ENCODE results near the gene OR1J2. TPM values are rescaled to one million over a fixed set of nuclear protein-coding genes. Genes with fewer than 3 reads are reported as not detected.

OR1J2 gene, protein sequence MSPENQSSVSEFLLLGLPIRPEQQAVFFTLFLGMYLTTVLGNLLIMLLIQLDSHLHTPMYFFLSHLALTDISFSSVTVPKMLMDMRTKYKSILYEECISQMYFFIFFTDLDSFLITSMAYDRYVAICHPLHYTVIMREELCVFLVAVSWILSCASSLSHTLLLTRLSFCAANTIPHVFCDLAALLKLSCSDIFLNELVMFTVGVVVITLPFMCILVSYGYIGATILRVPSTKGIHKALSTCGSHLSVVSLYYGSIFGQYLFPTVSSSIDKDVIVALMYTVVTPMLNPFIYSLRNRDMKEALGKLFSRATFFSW
- not detected for total RNA-seq

DNA sequence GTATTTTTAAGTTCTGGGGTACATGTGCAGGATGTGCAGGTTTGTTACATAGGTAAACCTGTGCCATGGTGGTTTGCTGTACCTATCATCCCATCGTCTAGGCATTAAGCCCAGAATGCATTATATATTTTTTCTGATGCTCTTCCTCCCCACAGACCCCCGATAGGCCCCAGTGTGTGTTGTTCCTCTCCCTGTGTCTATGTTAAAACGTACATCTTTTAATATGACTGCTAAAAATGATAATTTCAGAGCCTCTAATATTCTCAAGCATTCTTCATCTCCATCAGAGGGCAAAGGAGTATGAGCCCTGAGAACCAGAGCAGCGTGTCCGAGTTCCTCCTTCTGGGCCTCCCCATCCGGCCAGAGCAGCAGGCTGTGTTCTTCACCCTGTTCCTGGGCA lies at the start of gene OR1J2:
Gene OR1J2 (plus strand): TSS at position 301 of the 400 bp plus-strand sequence. CDS start 0 bp downstream, at position 301.
- H3K4me3 Mint-ChIP-seq: no peak within 1 kb of the TSS
- H3K27me3 Mint-ChIP-seq: peaks cover 11% of the 10 kb centered on the region
- no peak for ATAC-seq (replicated peaks)
- no peaks in the 10 kb centered on the region for H3K36me3 Mint-ChIP-seq (ENCODE audit: low read depth)
- H3K27ac Mint-ChIP-seq: no peak within 1 kb of the TSS
- H3K9me3 Mint-ChIP-seq: no peaks in the 10 kb centered on the region
- no peaks in the 10 kb centered on the region for H3K4me1 Mint-ChIP-seq

DNA sequence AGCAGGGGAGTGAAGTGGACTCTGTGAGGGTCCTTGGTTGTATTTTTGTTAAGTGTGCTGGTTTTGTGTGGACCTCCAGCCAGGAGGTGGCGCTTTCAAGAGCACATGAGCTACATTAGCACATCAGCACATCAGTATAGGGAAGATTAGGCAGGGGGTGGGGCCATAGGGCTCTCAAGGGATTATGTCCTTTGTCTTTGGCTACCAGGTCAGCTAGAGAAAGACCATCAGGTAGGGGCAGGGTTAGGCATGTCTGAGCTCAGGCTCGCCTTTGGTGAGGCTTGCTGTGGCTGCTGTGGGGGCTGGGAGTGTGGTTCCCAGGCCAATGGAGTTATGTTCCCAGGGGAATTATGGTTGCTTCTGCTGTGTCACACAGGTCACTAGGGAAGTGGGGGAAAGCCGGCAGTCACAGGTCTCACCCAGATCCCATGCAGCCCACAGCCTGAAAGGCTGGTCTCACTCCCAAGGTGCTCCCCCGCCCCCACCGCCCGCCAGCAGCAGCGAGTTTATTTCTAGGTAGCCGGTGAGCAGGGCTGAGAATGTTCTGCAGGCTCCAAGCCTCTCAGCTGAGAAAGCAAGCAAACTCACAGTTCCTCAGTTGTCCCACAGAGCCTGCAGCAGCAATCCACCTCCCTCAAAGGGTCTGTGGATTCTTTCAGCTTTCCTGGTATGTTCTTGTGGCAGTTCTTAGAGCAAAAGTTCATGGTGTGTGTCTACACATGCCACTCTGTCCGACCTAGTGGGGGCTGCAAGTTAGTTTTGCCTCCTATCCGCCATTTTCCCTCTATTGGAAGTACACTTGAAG lies 46.6 kb upstream of the OR1J2 start:
- H3K9me3 Mint-ChIP-seq: no peaks in the 10 kb centered on the region
- peak overlapping the region; percentile 80 for H3K4me3 Mint-ChIP-seq
- ATAC-seq (replicated peaks): peak; percentile 37
- peaks cover 6% of the 10 kb centered on the region for H3K4me1 Mint-ChIP-seq
- H3K27me3 Mint-ChIP-seq: peaks cover 16% of the 10 kb centered on the region
- H3K27ac Mint-ChIP-seq: peak overlapping the region; percentile 75
- H3K36me3 Mint-ChIP-seq (ENCODE audit: low read depth): no peaks in the 10 kb centered on the region

DNA sequence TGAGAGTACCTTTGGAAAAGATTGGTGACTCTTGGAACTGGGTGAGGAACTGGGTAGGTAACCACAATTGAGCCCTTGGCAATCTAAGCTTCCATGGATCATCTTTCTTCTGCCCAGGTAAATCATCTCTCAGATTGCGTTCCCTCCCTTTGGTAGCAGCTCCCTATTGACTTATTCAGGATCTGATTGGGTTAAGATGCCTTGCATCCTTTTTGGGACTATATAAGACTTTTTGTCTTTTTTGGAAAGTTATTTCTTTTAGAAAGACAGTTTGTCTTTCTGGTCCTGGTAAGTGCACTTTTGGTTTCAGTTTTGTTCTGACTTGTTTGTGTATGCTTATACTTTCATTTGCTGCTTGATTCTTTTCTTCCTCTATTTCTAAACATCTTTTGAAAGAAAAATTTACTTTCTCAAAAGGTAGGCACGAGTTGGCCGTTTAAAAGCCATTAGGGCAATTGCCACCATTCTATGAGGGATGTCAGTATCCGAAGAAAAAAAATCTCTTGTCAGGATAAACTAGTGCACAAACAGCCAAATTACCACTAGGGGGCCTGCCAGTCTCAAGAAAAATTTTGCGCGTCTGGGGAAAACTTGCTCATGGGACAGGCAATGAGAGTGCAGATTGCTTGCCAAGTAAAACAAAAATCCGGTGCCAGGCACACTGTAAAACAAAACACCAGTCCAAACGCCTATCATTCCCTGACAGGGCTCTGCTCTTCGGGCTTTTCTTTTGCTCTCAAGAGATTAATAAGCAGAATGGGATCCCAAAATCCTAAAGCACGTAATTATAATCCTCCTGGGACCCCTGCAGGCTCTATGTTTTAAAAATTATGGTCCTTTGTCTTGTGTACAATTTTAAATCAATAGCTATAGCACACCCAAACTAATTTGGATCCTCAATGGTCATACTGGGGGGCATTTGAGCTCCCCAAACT lies 45.7 kb upstream of the OR1J2 start:
- Mint-ChIP-seq H3K9me3 (no peaks in the 10 kb centered on the region), H3K4me3 (peak overlapping the region; percentile 80), H3K27me3 (peaks cover 21% of the 10 kb centered on the region), H3K36me3 (ENCODE audit: low read depth) (no peaks in the 10 kb centered on the region), H3K27ac (peak overlapping the region; percentile 75), H3K4me1 (peaks cover 6% of the 10 kb centered on the region)
- peak; percentile 81 for ATAC-seq (replicated peaks)

- H3K36me3 Mint-ChIP-seq (ENCODE audit: low read depth): no peaks in the 10 kb centered on the region
- no peak overlapping the region for H3K4me3 Mint-ChIP-seq
- peaks cover 6% of the 10 kb centered on the region for H3K4me1 Mint-ChIP-seq
- peaks cover 14% of the 10 kb centered on the region for H3K27me3 Mint-ChIP-seq
- ATAC-seq (replicated peaks): no peak
- no peaks in the 10 kb centered on the region for H3K9me3 Mint-ChIP-seq
- H3K27ac Mint-ChIP-seq: no peak overlapping the region
These were observed 44.1 kb upstream of the OR1J2 start for GRCh38 chr9:122466456-122466855.

GRCh38 chr9:122468735-122469134 lies 41.9 kb upstream of the OR1J2 start:
- H3K4me3 Mint-ChIP-seq: no peak overlapping the region
- peaks cover 6% of the 10 kb centered on the region for H3K4me1 Mint-ChIP-seq
- no peak for ATAC-seq (replicated peaks)
- H3K27ac Mint-ChIP-seq: no peak overlapping the region
- H3K9me3 Mint-ChIP-seq: no peaks in the 10 kb centered on the region
- H3K36me3 Mint-ChIP-seq (ENCODE audit: low read depth): no peaks in the 10 kb centered on the region
- H3K27me3 Mint-ChIP-seq: peaks cover 5% of the 10 kb centered on the region

DNA sequence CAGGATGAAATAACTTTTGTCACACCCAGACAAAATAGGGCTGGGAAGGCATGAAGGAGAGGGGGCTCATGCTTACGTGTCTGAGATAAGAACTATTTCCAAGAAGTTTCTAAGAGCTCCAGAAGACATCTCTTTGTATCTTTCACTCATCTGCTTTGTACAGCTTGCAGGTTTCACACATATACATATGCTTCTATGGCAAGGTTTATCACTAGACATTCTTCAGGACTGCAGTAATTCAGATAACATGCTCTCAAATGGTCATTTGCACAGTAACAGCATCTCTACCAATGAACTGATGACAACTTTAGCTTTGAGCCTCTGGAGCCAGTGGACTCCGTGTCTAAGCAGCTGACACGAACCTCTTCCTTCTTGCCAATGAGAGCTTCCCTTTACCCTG lies 36.0 kb upstream of the OR1J2 start:
- no peak for ATAC-seq (replicated peaks)
- H3K4me1 Mint-ChIP-seq: peaks cover 4% of the 10 kb centered on the region
- peaks cover 16% of the 10 kb centered on the region for H3K27me3 Mint-ChIP-seq
- H3K4me3 Mint-ChIP-seq: no peak overlapping the region
- no peaks in the 10 kb centered on the region for H3K9me3 Mint-ChIP-seq
- no peaks in the 10 kb centered on the region for H3K36me3 Mint-ChIP-seq (ENCODE audit: low read depth)
- no peak overlapping the region for H3K27ac Mint-ChIP-seq

DNA sequence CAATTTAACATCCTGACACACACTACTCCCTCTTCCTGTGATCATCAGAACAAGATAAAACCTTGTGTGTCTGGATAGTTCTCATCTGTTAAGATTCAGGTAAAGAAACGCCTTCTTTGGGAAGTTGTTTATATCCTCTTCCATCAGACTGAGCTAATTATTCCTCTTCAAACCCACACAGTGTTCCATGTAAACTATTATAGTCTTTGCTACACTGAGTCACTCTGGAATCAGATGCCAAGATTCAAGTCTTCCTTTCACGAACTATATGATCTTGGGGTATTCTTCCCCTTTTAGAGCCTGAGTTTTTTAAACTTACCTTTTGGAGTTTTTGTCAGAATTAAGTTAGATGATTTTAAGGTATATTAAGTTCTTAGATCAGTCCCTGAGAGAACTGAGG lies 34.9 kb upstream of the OR1J2 start:
- no peaks in the 10 kb centered on the region for H3K36me3 Mint-ChIP-seq (ENCODE audit: low read depth)
- H3K4me3 Mint-ChIP-seq: no peak overlapping the region
- peaks cover 4% of the 10 kb centered on the region for H3K4me1 Mint-ChIP-seq
- H3K27me3 Mint-ChIP-seq: peaks cover 15% of the 10 kb centered on the region
- H3K9me3 Mint-ChIP-seq: no peaks in the 10 kb centered on the region
- ATAC-seq (replicated peaks): no peak
- no peak overlapping the region for H3K27ac Mint-ChIP-seq

- no peaks in the 10 kb centered on the region for H3K36me3 Mint-ChIP-seq (ENCODE audit: low read depth)
- H3K9me3 Mint-ChIP-seq: no peaks in the 10 kb centered on the region
- H3K27ac Mint-ChIP-seq: no peak overlapping the region
- peaks cover 4% of the 10 kb centered on the region for H3K4me1 Mint-ChIP-seq
- no peak overlapping the region for H3K4me3 Mint-ChIP-seq
- peaks cover 15% of the 10 kb centered on the region for H3K27me3 Mint-ChIP-seq
- ATAC-seq (replicated peaks): peak; percentile 99
These were observed 33.3 kb upstream of the OR1J2 start for GRCh38 chr9:122477346-122477745.

GRCh38 chr9:122477826-122478225 lies 32.8 kb upstream of the OR1J2 start, which contains the start of gene OR1J1:
Gene OR1J1 (minus strand): TSS chr9:122477926. CDS start chr9:122477926, 0 bp downstream.
- H3K4me1 Mint-ChIP-seq: peaks cover 4% of the 10 kb centered on the region
- H3K27me3 Mint-ChIP-seq: peaks cover 15% of the 10 kb centered on the region
- no peaks in the 10 kb centered on the region for H3K9me3 Mint-ChIP-seq
- no peak for ATAC-seq (replicated peaks)
- H3K36me3 Mint-ChIP-seq (ENCODE audit: low read depth): no peaks in the 10 kb centered on the region
- no peak within 1 kb of the TSS for H3K27ac Mint-ChIP-seq
- no peak within 1 kb of the TSS for H3K4me3 Mint-ChIP-seq

DNA sequence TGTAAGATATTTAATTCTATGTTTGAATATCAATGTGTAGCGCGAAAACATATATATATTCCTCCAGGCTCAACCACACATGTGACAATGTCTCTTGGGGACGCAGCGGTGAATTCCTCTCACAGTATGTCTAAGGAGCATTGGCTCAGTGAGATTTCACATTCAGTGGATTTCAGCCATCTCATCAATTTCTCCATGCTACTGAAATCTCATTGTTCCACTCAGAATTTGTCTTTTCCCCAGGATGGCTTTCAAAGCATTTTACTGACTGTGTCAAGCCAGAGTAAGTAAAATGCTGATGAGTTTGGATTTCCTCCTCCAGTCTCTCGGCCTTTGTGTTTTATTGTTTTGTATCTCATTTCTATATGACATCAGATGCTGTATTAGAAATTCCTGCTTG lies 31.5 kb upstream of the OR1J2 start:
- Mint-ChIP-seq H3K4me1 (peaks cover 4% of the 10 kb centered on the region), H3K9me3 (no peaks in the 10 kb centered on the region), H3K27ac (no peak overlapping the region), H3K27me3 (peaks cover 15% of the 10 kb centered on the region), H3K36me3 (ENCODE audit: low read depth) (no peaks in the 10 kb centered on the region), H3K4me3 (no peak overlapping the region)
- no peak for ATAC-seq (replicated peaks)

GRCh38 chr9:122498883-122499288 lies 11.7 kb upstream of the OR1J2 start:
- peaks cover 18% of the 10 kb centered on the region for H3K27me3 Mint-ChIP-seq
- no peaks in the 10 kb centered on the region for H3K36me3 Mint-ChIP-seq (ENCODE audit: low read depth)
- ATAC-seq (replicated peaks): peak; percentile 54
- H3K27ac Mint-ChIP-seq: no peak overlapping the region
- H3K4me3 Mint-ChIP-seq: no peak overlapping the region
- no peaks in the 10 kb centered on the region for H3K4me1 Mint-ChIP-seq
- no peaks in the 10 kb centered on the region for H3K9me3 Mint-ChIP-seq

- Mint-ChIP-seq H3K4me3 (no peak overlapping the region), H3K9me3 (no peaks in the 10 kb centered on the region), H3K36me3 (ENCODE audit: low read depth) (no peaks in the 10 kb centered on the region), H3K27me3 (peaks cover 11% of the 10 kb centered on the region), H3K4me1 (no peaks in the 10 kb centered on the region), H3K27ac (no peak overlapping the region)
- ATAC-seq (replicated peaks): no peak
These were observed 3.6 kb upstream of the OR1J2 start for GRCh38 chr9:122506964-122507363.

DNA sequence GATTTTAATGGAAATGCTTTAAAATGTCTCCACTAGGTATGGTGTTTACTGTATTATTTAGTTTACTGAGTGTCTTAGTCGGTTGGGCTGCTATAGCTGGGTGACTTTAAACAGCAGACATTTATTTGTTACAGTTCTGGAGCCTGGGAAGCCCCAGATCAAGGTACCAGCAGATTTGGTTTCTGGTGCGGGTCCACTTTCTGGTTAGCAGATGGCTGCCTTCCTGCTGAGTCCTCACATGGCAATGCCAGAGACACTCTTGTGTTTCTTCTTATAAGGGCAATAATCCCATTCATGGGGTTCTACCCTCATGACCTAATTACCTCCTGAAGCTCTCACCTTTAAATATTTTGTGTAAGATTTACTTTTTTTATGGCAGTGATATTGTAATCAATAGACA lies 7.6 kb downstream of the OR1J2 start:
- no peaks in the 10 kb centered on the region for H3K36me3 Mint-ChIP-seq (ENCODE audit: low read depth)
- H3K4me1 Mint-ChIP-seq: no peaks in the 10 kb centered on the region
- no peak for ATAC-seq (replicated peaks)
- H3K27me3 Mint-ChIP-seq: peaks cover 3% of the 10 kb centered on the region
- no peak overlapping the region for H3K27ac Mint-ChIP-seq
- H3K4me3 Mint-ChIP-seq: no peak overlapping the region
- H3K9me3 Mint-ChIP-seq: no peaks in the 10 kb centered on the region

DNA sequence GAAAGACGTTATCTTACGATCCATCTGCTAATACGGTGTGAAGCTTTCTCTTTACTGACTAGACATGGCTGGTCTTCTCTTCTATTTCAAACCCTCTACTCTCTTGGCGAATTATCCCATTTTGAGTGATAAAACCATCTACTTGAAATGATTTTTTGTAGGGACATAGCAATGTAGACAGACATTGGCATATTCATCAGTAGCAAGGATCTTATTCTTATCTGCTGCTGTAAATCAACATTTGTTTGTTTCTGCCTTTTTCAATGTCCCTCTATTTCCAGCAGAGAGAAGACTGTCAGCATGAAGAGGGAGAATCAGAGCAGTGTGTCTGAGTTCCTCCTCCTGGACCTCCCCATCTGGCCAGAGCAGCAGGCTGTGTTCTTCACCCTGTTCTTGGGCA lies 8.2 kb downstream of the OR1J2 start, which contains the start of gene OR1J4:
Gene OR1J4 (plus strand): TSS at position 301 of the 400 bp plus-strand sequence. CDS start 0 bp downstream, at position 301.
- Mint-ChIP-seq H3K4me3 (no peak within 1 kb of the TSS), H3K27me3 (peaks cover 6% of the 10 kb centered on the region), H3K9me3 (no peaks in the 10 kb centered on the region), H3K36me3 (ENCODE audit: low read depth) (no peaks in the 10 kb centered on the region), H3K27ac (no peak within 1 kb of the TSS), H3K4me1 (no peaks in the 10 kb centered on the region)
- ATAC-seq (replicated peaks): no peak
